Endothelial cell of umbilical vein (primary cell): ENCODE measurements around the gene UGCG. TPM values are rescaled to one million over a fixed set of nuclear protein-coding genes. Genes with fewer than 3 reads are reported as not detected.

Source experiments
- BruUV-seq: library from RNA; stranded (reverse); fragments of 400-500 nt; replicated peaks from 2 replicates; lab custom pipeline; 2021; lab: Mats Ljungman, UMichigan
- CTCF ChIA-PET: fragments of 300-600, 350-600 bp; sonication (Branson Sonifier 250); formaldehyde crosslinking; loops from one replicate; lab custom pipeline; 2021; ENCODE audit warnings: antibody characterized with exemption, inconsistent platforms; lab: Charles Lee
- POLR2A ChIA-PET: fragments of 300-600, 350-600 bp; sonication (Branson Sonifier 250); formaldehyde crosslinking; loops from one replicate; lab custom pipeline; 2021; ENCODE audit warnings: antibody characterized with exemption, inconsistent platforms; lab: Charles Lee
- DNase-seq: peaks from one replicate; pipeline ENCODE4 v3.0.0-alpha.2; 2011; ENCODE audit warnings: low read depth, low spot score
- FAIRE-seq: peaks from 2 replicates; lab custom pipeline; 2011; peaks lifted over from hg19 to GRCh38; lab: Jason Lieb, UNC
- H2AFZ ChIP-seq: 2 replicates; pipeline ENCODE4 v1.6.0; 2012; ENCODE audit warnings: low read depth, low read length, control low read depth, inconsistent platforms
- H3K27ac ChIP-seq: 2 replicates; pipeline ENCODE4 v1.5.1; 2011; ENCODE audit warnings: low read depth, mild to moderate bottlenecking, control low read depth, low read length, moderate library complexity; ENCODE audit not compliant: insufficient read depth
- H3K27me3 ChIP-seq, 2 experiments: 2 replicates each; pipeline versions ENCODE4 v1.6.0 to v1.6.1; 2011; ENCODE audit warnings: low read length in 2 of 2, mixed read lengths in 1 of 2; ENCODE audit not compliant: control insufficient read depth in 2 of 2, insufficient read depth in 2 of 2
- H3K36me3 ChIP-seq, 2 experiments: 2 replicates in 1 of 2; 3 replicates in 1 of 2; pipeline ENCODE4 v1.5.1; 2011; ENCODE audit warnings: low read length in 2 of 2, mild to moderate bottlenecking in 1 of 2, moderate library complexity in 1 of 2; ENCODE audit not compliant: control insufficient read depth in 2 of 2, insufficient read depth in 2 of 2; ENCODE audit errors: extremely low read depth in 1 of 2
- H3K4me1 ChIP-seq: 3 replicates; pipeline ENCODE4 v1.5.1; 2011; ENCODE audit warnings: mild to moderate bottlenecking, low read length; ENCODE audit not compliant: control insufficient read depth, insufficient read depth; ENCODE audit errors: extremely low read depth
- H3K4me2 ChIP-seq: 2 replicates; pipeline ENCODE4 v1.6.1; 2011; ENCODE audit warnings: low read length, control low read depth, mixed read lengths; ENCODE audit not compliant: insufficient read depth
- H3K4me3 ChIP-seq, 3 experiments: fragments of 200-600 bp in 1 of 3; sonication (generic), shearing (Covaris generic) in 1 of 3; replicated peaks in 1 of 3; 2 replicates each; pipeline ENCODE4 v1.5.1; 2011 to 2016; ENCODE audit warnings: control low read depth in 3 of 3, low read length in 3 of 3, mild to moderate bottlenecking in 2 of 3, inconsistent platforms in 1 of 3, low read depth in 1 of 3, moderate library complexity in 1 of 3; ENCODE audit not compliant: insufficient read depth in 1 of 3
- H3K79me2 ChIP-seq: 2 replicates; pipeline ENCODE4 v1.6.0; 2012; ENCODE audit warnings: low read length, inconsistent platforms; ENCODE audit not compliant: control insufficient read depth, insufficient read depth
- H3K9ac ChIP-seq: replicated peaks from 2 replicates; pipeline ENCODE3; 2011; ENCODE audit warnings: low read length, control low read depth; ENCODE audit not compliant: insufficient read depth; ENCODE audit errors: extremely low read depth
- H3K9me1 ChIP-seq: replicated peaks from 3 replicates; pipeline ENCODE4 v1.6.0; 2011; ENCODE audit warnings: mild to moderate bottlenecking, low read length; ENCODE audit not compliant: control insufficient read depth, insufficient read depth; ENCODE audit errors: extremely low read depth
- H3K9me3 ChIP-seq: replicated peaks from 2 replicates; pipeline ENCODE4 v1.5.1; 2012; ENCODE audit warnings: low read length, inconsistent platforms; ENCODE audit not compliant: control insufficient read depth, insufficient read depth
- H4K20me1 ChIP-seq: replicated peaks from 2 replicates; pipeline ENCODE3; 2011; ENCODE audit warnings: mild to moderate bottlenecking, low read length; ENCODE audit not compliant: control insufficient read depth, insufficient read depth; ENCODE audit errors: extremely low read depth
- EZH2 ChIP-seq: IDR thresholded peaks from 2 replicates; pipeline ENCODE4 v1.6.1; 2012; ENCODE audit warnings: borderline replicate concordance, low read depth, mild to moderate bottlenecking, moderate library complexity, low read length, inconsistent platforms; ENCODE audit not compliant: severe bottlenecking
- FOS ChIP-seq: IDR thresholded peaks from 2 replicates; pipeline ENCODE4 v1.6.1; 2011; ENCODE audit warnings: mild to moderate bottlenecking, low read length, moderate library complexity, borderline replicate concordance; ENCODE audit not compliant: insufficient read depth
- GATA2 ChIP-seq: IDR thresholded peaks from 2 replicates; pipeline ENCODE4 v1.7.0; 2011; ENCODE audit warnings: low read depth, mild to moderate bottlenecking, moderate library complexity, mixed read lengths, low read length; ENCODE audit not compliant: insufficient read length, insufficient read depth
- JUN ChIP-seq: IDR thresholded peaks from 2 replicates; pipeline ENCODE4 v1.6.1; 2011; ENCODE audit warnings: borderline replicate concordance, low read depth; ENCODE audit not compliant: insufficient read length, insufficient read depth
- MYC ChIP-seq: IDR thresholded peaks from one replicate; pipeline ENCODE4 v1.6.1; 2011; ENCODE audit warnings: mild to moderate bottlenecking, low read depth, low read length
- POLR2A ChIP-seq: IDR thresholded peaks from 2 replicates; pipeline ENCODE4 v1.6.1; 2012; ENCODE audit warnings: low read depth, mild to moderate bottlenecking, control low read depth, low read length
- POLR2AphosphoS5 ChIP-seq: IDR thresholded peaks from 2 replicates; pipeline ENCODE4 v1.6.1; 2012; ENCODE audit warnings: low read depth, mild to moderate bottlenecking, control low read depth, low read length, moderate library complexity; ENCODE audit not compliant: insufficient read depth
- dilution Hi-C: fragments of 300-500 bp; cut with MboI; formaldehyde crosslinking; loops from one replicate; pipeline ENCODE4 v1.15.0; 2019; ENCODE audit warnings: low sequenced_read_pairs; ENCODE audit not compliant: extremely low pct_ligation_motif_present
- intact Hi-C: fragments of 100-400 bp; cut with micrococcal nuclease; formaldehyde crosslinking; loops from one replicate; pipeline ENCODE4 v1.10.0; 2022
- polyA plus RNA-seq, 4 experiments: library from polyadenylated mRNA; depleted of rRNA in 3 of 4; stranded (reverse) in 3 of 4; unstranded in 1 of 4; fragments of >200 nt; gene quantifications; 2 replicates each; pipeline versions ENCODE4 v1.2.1 to v1.2.3, GENCODE V29; 2011 to 2012; ENCODE audit warnings: missing spikeins in 1 of 4
- total RNA-seq: library from RNA; stranded (reverse); gene quantifications from 2 replicates; pipeline ENCODE4 v1.2.3, GENCODE V29; 2021
- TF ChIP-seq, protein P1 (sequence below): IDR thresholded peaks from 2 replicates; pipeline ENCODE4 v1.6.1; 2011; ENCODE audit not compliant: insufficient read depth, insufficient read length
- TF ChIP-seq, protein P2 (sequence below), 2 donors: IDR thresholded peaks; 1 replicate in 1 of 2; 2 replicates in 1 of 2; pipeline ENCODE4 v1.5.1; 2011; ENCODE audit warnings: low read length in 2 of 2, mild to moderate bottlenecking in 2 of 2, moderate library complexity in 2 of 2, control low read depth in 1 of 2, inconsistent platforms in 1 of 2, low read depth in 1 of 2; ENCODE audit not compliant: insufficient read depth in 1 of 2; ENCODE audit errors: extremely low read depth in 1 of 2

UGCG gene
- total and polyA plus RNA-seq, 2 donors (not counting 3 experiments of a cell fraction or from before 2014, with no cell fraction given): 28.5 to 38.5 TPM

DNA sequence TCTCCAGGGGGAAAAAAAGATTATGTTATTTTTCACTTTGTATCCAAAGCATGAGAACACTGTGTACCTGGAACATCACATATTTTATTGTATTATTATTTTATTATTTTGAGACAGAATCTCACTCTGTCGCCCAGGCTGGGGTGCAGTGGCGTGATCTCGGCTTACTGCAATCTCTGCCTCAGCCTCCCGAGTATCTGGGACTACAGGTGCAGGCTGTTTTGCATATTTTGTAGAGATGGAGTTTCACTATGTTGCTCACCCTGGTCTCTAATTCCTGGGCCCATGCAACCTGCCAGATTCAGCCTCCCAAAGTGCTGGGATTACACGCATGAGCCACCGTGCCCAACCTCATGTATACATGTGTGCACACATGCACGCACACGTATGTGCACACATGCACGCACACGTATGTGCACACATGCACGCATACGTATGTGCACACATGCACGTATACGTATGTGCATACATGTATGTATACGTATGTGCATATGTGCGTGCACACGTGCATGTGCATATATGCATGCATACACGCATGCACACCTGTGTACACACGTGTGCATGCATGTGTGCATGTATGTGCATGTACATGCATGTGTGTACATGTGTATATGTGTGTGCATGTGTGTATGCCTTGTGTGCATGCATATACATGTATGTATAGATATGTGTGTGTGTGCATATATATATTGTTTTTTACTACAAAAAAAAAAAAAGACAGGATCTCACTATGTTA is 9.5 kb upstream of the UGCG start:
- H3K9me3 ChIP-seq: no peaks in the 10 kb centered on the region
- CTCF ChIA-PET: no interaction called here

GRCh38 chr9:111890334-111890733 is 6.3 kb upstream of the UGCG start:
- intact Hi-C loops (no loop called here), dilution Hi-C loops (no loop called here)
- Histone ChIP-seq H3K9me3 (no peaks in the 10 kb centered on the region), H4K20me1 (no peaks in the 10 kb centered on the region), H3K4me2 (no peak overlapping the region), H3K36me3 (no peaks in the 10 kb centered on the region), H3K27ac (no peak overlapping the region), H3K4me3 (no peak overlapping the region), H2AFZ (no peak overlapping the region), H3K4me1 (no peaks in the 10 kb centered on the region), H3K27me3 (no peaks in the 10 kb centered on the region), H3K9me1 (no peaks in the 10 kb centered on the region), H3K79me2 (no peaks in the 10 kb centered on the region), H3K9ac (no peak overlapping the region)
- TF ChIP-seq FOS (no peak), POLR2AphosphoS5 (no peak), MYC (no peak), GATA2 (no peak), EZH2 (no peak), JUN (no peak), POLR2A (no peak)
- TF ChIP-seq, protein P1, sequence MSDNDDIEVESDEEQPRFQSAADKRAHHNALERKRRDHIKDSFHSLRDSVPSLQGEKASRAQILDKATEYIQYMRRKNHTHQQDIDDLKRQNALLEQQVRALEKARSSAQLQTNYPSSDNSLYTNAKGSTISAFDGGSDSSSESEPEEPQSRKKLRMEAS: no peak
- TF ChIP-seq, protein P2, sequence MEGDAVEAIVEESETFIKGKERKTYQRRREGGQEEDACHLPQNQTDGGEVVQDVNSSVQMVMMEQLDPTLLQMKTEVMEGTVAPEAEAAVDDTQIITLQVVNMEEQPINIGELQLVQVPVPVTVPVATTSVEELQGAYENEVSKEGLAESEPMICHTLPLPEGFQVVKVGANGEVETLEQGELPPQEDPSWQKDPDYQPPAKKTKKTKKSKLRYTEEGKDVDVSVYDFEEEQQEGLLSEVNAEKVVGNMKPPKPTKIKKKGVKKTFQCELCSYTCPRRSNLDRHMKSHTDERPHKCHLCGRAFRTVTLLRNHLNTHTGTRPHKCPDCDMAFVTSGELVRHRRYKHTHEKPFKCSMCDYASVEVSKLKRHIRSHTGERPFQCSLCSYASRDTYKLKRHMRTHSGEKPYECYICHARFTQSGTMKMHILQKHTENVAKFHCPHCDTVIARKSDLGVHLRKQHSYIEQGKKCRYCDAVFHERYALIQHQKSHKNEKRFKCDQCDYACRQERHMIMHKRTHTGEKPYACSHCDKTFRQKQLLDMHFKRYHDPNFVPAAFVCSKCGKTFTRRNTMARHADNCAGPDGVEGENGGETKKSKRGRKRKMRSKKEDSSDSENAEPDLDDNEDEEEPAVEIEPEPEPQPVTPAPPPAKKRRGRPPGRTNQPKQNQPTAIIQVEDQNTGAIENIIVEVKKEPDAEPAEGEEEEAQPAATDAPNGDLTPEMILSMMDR (IDR thresholded peaks at IDR 0.05; ENCODE audit: extremely low read depth in 1 of 2, insufficient read depth in 1 of 2, low read depth in 1 of 2, low read length in 2 of 2): no peak
- FAIRE-seq: no peak
- no TSS peak for BruUV-seq
- ChIA-PET CTCF (interaction anchor here (1.0 kb wide), 1 partner anchor 11 kb away, joined by 4 read pairs; no protein-coding TSS in a partner anchor), POLR2A (no interaction called here)
- DNase-seq: no peak

More for the DNA sequence above, 9.5 kb upstream of the UGCG start:
- H3K9me1 ChIP-seq: no peaks in the 10 kb centered on the region
- H3K4me1 ChIP-seq: no peaks in the 10 kb centered on the region
- POLR2A ChIA-PET: no interaction called here
- H3K36me3 ChIP-seq: no peaks in the 10 kb centered on the region
- dilution Hi-C loops (no loop called here), intact Hi-C loops (no loop called here)
- no peak overlapping the region for H3K4me2 ChIP-seq
- H2AFZ ChIP-seq: no peak overlapping the region
- H3K9ac ChIP-seq: no peak overlapping the region
- H3K79me2 ChIP-seq: no peaks in the 10 kb centered on the region
- no peaks in the 10 kb centered on the region for H4K20me1 ChIP-seq
- FAIRE-seq: no peak
- no peak overlapping the region for H3K4me3 ChIP-seq
- H3K27ac ChIP-seq: no peak overlapping the region
- no peaks in the 10 kb centered on the region for H3K27me3 ChIP-seq
- no peak for TF ChIP-seq EZH2
- TF ChIP-seq, protein P1: no peak
- BruUV-seq: no TSS peak
- DNase-seq: no peak
